GM21528 (cell line): ENCODE data around the gene DNAI2.

Experiments used
- ATAC-seq: cut with Tn5 transposase; IDR thresholded peaks from one replicate; pipeline ENCODE4 v1.9.1; 2021; ENCODE audit warnings: mild to moderate bottlenecking, moderate library complexity; ENCODE audit not compliant: unreplicated experiment, low FRiP score

DNAI2 gene, protein sequence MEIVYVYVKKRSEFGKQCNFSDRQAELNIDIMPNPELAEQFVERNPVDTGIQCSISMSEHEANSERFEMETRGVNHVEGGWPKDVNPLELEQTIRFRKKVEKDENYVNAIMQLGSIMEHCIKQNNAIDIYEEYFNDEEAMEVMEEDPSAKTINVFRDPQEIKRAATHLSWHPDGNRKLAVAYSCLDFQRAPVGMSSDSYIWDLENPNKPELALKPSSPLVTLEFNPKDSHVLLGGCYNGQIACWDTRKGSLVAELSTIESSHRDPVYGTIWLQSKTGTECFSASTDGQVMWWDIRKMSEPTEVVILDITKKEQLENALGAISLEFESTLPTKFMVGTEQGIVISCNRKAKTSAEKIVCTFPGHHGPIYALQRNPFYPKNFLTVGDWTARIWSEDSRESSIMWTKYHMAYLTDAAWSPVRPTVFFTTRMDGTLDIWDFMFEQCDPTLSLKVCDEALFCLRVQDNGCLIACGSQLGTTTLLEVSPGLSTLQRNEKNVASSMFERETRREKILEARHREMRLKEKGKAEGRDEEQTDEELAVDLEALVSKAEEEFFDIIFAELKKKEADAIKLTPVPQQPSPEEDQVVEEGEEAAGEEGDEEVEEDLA

DNA sequence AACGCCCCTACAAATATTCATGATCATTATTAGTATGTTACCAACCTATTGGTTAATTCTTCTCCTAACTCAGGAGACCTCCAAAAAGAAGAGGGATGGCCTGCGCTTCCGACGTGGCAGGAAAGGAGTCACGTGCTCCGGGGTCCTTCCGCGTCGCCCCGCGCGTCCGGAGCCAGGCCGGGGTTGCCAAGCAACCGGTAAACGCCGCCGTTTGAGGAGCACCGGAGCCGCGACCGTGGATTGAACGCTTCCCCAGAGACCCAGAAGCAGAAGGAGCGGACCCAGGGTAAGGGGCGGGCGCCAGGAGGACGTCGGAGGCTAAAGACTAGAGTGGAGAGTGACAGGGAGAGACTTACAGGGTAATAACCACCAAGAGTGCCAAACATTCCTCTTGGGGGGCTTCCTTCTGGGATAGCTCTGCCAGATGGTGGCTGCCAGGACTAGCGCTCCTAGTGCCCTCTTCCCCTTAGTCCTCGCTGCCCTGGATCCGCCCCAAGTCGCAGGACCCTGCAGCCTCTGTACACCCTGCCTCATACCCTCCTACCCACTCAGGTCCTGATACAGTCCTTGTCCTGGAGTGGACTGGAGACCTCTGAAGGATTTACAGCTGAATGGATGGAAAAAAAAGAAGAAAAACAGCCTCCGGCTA is at the start of gene DNAI2:
Gene DNAI2, plus strand, starts transcription at position 175 of the 649 bp plus-strand sequence. CDS start 7,584 bp downstream, outside the sequence.
- no peak for ATAC-seq

DNA sequence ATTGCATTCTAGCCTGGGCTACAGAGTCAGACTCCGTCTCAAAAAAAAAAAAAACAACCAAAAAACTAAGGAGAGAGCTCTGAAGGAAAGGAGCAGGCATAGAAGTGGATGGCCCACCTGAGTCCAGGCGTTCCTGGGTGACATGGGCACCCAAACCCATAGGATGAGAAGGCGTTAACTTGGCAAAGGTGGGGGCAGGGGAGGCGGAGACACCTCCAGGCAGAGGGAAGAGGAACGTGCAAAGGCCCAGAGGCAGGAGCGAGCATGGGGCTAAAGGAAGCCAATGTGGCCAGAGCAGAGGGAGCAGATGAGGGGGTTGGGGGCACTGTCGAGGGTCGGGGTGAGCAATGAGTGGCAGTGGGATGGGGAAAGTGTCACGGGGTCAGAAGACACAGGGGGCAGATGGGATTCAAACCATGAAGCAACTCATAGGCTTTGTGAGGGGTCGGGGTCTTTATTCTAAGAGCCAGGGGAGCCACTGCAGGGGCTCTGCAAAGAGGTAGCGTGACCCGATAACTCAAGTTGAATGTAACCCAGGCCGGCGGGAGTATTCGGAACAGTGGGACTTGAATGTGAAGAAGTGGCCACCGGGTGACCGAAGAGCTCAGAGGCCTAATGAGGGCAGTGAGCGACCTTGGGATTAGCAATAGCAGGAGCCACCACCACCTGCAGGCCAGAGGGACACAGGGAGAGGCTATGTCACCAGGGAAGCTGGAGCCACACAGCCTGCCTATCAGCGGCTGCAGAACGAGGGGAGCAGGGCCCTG is 48.9 kb upstream of the DNAI2 start:
- ATAC-seq = no peak

DNA sequence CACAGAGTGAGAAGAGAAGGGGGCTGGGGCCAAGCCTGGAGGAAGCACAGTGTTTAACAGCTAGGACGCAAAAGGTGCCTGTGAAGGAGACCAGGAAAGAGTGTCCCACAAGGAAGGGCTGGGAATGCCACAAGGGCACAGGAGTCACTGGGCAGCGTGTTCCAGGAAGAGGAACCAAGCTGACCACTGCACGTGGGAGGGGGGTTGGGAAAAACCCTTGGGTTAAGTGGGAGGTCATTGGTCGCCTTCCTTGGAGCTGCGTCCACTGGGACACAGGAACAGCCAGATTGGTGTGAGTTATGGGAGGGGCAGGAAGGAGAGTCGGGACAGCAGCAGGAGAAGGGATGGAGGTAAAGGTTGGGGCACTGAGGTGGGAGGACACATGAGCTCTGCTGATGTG is 47.8 kb upstream of the DNAI2 start:
- ATAC-seq = no peak

DNA sequence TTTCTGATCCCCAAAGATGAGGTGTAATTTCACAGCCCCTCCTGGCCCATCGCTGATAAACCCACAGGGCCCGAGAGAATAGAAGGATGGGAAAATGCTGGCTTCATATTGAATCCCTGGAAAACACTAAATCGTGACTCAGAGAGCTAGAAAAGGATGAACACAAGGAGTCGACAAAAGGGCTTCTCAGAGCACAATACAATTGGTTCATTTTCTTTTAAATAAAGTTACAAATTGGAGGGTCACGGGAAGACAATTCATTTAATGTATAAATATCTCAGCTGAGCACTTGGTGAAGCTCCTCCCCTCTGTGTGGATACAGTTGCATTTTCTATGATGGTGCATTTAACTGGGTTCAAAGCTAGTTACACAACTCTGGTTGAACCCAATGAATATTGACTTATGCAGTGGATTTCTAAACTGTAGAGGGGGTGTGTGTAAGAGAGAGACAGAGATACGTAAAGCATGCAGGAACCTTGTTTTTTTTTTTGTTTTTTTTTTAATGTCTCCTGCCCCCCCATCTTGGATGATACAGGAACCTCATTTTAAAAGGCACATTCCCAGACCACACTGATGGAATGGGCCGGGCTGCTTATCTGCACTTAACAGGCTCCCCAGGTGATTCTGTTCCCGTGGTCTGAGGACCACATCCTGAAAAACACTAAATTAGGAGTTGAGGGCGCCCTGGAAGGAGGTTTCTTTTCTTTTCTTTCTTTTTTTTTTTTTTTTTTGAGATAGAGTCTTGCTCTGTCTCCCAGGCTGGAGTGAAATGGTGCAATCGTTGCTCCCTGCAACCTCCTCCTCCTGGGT is 46.6 kb upstream of the DNAI2 start:
- ATAC-seq = no peak

DNA sequence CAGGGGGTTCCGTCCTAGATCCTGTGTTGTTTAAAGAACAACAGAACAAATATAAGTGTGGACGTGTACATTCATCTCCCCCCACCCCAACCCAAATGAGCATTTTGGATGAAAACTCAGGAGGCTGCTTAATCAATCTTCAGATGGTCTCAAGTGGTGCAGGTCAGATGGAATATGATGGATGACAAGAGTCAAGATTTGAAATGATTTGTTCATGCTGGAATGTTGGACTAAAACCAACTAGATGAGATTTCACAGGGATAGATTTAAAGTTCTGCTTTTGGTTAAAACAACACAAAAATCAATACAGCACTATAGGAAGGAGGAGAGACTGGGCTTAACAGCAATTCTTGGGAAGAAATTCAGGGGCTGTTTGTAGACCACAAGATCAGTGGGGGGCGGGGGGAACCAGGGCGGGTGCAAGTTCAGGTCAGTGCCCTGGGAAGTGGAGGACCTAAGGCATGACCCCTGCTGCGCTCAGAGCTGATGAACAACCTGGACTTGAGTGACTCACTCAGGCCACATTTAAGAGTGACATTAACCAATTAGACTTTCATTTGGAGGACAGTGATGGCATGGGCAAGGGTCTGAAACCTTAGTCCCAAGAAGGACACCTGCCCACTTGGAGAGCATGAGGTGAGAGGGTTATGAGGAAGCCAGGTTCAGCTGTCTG is 45.6 kb upstream of the DNAI2 start:
- no peak for ATAC-seq

DNA sequence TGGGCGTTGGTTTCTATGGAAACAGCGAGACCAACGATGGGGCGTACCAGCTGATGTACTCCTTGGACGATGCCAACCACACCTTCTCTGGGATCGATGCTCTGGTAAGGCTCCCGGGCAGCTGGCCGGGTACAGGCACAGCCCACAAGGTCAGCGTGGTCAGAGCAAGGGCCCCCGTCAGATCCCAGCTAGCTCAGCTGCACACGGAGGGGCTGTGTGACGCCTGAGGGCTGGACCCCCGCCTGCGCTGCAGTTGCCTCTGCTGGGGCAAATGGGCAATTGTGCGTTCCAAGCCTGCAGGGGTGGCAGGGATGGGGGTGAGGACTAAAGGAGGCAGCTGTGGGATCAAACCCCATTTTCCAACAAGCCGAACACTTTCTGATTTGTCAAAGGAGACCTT is 43.1 kb upstream of the DNAI2 start:
- ATAC-seq = no peak

DNA sequence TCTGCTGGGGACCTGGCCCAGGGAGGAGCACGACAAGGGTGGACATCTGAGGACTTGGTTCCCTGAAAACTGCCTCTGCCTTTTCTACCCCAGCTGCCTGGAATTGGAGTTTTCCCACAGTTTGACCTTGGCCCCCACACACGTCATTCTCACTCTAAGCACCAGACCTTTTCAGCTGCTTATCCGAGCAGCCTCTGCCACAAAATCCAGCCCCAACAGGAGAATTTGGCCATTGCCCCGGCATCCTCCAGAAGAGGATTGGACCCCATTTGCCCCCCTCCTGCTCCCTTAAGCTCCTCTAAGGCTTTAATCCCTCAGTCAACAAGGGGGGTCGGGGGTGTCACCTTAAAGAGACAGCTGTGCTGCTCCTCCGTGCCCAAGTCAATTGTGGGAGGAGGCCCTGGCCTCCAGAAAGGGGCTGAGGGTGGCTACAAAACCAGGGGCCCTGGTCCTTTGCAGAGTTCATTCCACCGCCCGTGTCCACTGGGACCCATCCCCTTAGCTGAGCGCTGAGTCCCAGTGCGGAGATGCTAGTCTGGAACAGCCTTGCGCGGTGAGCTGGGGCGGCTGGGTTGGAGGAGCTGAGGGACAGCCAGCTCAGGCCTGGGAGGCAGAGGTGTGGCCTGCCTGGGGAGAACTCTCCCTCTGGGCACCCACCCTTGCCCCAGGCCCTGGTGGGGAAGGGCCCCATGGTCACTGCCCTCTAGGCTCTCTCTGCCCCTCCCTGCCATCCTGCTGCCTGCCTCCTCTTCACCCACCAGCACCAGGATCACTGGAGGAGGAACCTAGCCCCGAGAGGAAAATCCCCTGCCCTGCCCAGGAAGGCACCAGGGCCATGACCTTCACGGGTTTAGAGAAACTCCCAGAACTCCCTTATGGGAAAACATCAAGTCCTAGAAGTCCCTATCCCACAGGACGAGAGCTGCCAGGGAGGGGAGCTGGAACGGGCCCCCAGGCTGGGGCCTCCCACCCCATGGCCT is 41.8 kb upstream of the DNAI2 start:
- no peak for ATAC-seq

DNA sequence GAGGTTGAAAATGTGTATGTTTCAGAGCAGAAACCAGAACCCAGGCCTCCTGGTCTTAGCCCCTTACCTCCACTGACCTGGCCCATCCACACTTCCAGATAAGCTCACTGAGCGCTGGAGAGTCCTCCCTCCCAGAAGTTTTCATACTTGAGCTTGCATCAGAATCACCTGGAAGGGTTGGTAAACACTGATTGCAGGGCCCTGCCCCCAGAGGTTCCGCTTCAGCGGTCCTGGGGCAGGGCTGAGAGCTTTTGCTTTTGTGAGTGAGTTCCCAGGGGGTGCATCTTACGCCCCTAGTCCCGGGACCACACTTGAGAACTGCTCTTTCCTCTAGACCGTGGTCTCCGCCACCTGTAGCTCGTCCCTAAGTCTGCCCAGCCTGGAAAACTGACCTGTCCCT is 40.1 kb upstream of the DNAI2 start:
- no peak for ATAC-seq

DNA sequence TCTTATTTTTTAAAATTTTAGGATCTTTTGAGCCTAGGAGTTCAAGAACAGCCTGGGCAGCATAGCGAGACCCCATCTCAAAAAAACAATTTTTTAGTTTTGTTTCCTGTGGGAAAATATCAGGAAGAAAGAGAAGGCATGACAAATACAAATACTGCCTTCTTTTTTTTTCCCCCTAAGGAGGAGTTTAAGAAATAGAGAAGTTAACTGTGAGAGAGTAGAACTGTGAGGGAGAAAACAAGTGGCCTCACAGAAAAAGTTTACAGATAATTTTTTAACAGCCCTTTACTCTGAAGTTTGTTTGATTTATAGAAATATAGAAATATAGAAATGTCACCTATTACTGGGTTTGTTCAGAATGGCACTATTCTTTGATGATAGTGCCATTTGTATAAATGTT is 39.5 kb upstream of the DNAI2 start:
- no peak for ATAC-seq

DNA sequence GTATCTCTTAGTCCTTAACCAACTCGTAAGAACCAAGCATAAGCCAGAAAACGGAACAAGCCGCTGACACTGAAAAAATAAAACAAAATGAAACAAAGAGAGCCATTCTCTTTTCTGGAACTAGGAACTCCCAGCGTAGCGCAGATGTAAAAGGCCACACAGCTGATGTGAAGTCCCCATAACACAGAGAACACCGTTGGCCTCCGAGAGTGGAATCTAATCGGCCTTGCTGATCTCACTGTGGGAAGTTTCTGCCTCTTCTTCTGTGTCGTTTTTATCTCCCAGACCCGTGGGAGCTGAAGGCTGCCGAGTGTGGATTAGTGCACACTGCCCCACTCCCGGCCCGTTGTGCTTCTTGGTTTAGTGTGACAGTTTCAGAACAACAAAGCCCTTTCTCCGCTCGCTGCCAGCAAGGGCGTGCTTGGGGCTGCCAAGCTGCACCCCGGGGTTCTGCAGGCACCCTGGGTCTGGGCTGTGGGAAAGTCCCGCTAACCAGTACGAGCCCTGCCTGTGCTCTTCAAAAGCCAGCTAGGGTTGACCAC is 38.9 kb upstream of the DNAI2 start:
- ATAC-seq = no peak

DNA sequence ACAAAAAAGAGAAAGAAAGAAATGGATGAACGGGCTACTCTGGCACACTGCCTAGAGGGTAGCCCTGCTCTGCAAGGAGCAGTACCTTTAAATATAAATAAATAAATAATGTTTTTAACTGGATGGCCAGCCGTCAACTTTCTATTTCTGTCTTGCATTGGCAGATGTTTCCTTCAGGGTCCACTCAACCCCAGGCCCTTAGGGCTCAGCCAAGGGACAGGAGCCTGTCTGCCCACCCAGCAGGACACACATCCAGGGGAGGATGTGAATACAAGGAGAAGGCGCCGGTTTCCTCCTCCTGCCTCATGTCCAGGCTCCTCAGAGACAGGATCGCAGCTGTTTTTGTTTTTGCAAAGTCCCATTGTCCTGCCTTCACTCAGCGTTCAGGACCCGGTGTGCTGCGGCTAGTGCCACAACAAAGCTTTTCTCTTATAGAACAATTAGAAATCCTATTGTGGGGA is 38.1 kb upstream of the DNAI2 start:
- no peak for ATAC-seq

DNA sequence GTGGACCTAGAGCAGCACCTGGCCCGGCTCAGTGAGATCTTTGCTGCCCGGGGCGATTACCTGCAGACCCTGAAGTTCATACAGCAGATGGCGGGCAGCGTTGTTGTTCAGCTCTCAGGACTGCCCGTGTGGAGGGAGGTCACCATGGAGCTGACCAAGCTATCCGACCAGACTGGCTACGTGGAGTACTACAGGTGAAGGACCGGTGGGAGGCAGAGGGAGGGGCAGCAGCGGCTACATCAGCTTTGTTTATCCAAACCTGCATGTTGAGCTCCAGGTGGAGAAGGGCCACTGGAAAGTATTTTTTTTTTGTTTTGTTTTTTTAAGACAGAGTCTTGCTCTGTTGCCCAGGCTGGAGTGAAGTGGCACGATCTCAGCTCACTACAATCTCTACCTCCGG is 36.7 kb upstream of the DNAI2 start:
- no peak for ATAC-seq

DNA sequence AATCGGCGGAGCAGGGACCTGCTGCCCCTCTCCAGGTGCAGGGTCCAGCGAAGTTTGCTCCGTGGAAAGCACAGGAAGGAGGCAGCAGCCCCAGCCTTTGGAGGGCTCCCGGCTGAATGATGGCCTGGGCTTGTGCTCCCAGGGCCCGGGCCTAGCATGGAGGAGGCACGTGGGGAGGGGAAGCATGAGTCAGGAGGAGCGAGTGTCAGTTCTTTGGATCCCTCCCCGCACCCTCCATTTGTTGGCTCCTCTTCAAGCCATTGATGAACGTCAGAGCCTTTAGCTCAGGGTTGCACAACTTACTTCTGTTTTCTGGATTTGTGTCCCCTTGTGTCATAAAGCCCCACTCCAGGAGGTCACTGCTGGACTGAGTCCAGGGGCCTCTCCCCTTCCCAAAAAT is 34.9 kb upstream of the DNAI2 start:
- no peak for ATAC-seq

DNA sequence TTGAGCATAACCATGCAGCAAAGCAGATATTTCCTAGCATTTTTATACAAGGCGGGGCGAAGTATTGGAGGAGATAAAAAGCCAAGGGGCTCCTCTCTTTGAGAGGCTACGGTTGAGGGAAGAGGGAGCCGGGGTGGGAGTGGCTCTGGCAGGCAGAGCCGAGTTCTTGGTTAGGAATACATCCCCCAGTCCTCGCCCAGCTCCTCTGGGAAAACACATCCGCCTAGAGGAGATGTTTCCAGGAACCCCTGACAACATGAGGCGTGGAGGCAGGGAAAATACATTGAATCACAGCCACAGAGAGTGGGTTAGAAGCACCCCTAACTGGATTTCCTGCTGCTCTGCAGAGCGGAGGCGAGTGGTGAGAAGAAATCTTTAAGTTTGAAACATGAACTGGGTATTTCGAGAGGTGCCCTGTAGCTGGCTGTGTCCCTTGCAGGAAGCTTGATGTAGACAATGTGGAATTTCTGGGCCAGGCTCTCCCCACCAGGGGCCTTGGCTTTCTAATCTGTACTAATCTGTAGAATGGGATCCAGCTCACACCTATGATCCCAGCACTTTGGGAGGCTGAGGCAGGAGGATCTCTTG is 33.3 kb upstream of the DNAI2 start:
- ATAC-seq = no peak

DNA sequence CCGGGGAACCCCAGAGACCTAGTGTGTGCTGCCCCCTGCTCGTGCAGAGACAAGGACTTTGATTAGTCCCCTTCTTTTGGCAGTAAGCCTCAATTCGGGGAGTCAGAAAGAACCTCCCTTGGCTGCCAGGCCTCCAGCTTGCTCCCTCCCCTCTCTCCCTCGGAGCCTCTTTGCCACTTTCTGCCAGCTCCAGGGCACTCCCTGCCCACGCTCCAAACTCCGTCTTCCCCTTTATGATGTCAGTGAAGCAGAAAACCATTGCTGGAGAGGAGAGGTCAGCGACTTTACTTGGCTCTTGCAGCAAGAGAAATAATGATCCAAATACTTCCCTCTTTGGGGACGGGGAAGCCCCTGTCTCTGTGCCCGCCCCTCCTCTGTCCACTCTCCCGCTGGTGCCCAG is 32.6 kb upstream of the DNAI2 start:
- ATAC-seq = no peak

DNA sequence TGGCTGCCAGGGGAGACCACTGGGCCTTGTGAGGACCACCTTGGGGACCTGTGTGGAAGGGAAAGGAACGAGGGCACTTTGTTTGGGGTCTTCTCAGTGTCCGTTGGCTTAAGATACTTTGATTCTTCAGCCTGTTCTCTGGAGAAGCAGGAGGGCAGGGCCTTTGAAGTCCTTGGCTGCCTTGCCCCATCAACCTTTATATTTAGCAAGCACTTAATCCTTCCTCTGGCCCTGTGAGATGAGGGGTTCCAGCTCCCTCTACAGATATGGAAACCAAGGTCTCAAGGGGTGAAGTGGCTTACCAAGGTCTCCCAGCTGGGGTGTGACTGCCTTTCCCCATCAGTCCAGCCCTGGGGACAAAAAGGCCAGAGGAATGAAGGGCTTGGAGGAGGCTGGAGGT is 32.2 kb upstream of the DNAI2 start:
- ATAC-seq = no peak

DNA sequence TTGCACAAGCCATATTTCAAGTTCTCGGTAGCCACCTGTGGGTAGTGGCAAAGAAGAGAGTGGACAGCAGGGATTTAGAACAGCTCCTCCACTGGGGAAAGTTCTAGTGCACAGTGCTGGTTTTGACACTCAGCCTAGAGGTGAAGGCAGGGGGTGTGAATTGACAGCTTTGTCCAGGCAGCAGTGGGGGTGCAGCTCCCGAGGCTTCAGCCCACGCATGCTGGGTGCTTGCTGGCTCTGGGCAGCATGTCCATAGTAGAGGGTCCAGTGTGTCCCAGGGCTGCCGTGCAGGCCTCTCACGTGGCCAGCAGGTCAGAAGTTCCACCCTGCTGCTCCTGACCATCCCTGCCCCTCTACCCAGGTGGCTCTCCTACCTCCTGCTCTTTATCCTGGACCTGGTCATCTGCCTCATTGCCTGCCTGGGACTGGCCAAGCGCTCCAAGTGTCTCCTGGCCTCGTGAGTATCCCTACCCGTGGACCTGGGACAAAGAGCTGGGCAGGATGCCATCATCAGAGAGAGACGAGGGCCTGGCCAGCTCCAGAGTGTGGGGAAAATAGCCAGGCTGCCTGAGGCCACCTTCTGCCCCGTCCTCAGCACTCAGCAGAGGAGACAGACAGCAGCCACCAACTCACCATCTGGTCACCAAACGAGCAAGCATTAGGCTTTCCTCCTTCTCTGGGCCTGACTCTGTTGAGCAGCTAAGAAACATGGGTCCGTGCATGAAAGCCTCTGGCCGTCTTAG is 30.9 kb upstream of the DNAI2 start:
- no peak for ATAC-seq
